Measurements from ENCODE around the gene CLIP3. TPM values are rescaled to one million over a fixed set of nuclear protein-coding genes. Genes with fewer than 3 reads are reported as not detected.

Gene CLIP3
- total RNA-seq, 1 donor from 2014 or later, result 1.3 TPM

- ATAC-seq, result no peak
Measured at GRCh38 chr19:35975608-35976214, 57.0 kb downstream of the CLIP3 start.

- no peak for ATAC-seq
Measured at GRCh38 chr19:35973487-35973886, 59.2 kb downstream of the CLIP3 start.

- no peak for ATAC-seq
Measured at GRCh38 chr19:35966771-35967170, 65.9 kb downstream of the CLIP3 start.

Other genes starting within 250 kb of the CLIP3 start
- gene PRODH2, start 220.0 kb downstream of the CLIP3 start, total RNA-seq, result not detected
- not detected for gene NPHS1, start 180.4 kb downstream of the CLIP3 start, total RNA-seq
- 0.24 TPM for gene KIRREL2, start 176.0 kb downstream of the CLIP3 start, total RNA-seq
- gene APLP1, start 164.3 kb downstream of the CLIP3 start, total RNA-seq, result 0.84 TPM
- gene NFKBID, start 132.3 kb downstream of the CLIP3 start, total RNA-seq, result 4.2 TPM
- 0.96 TPM for gene HCST, start 130.3 kb downstream of the CLIP3 start, total RNA-seq
- gene TYROBP, start 124.6 kb downstream of the CLIP3 start, total RNA-seq, result 4.1 TPM
- 7.7 TPM for gene LRFN3, start 96.5 kb downstream of the CLIP3 start, total RNA-seq
- 10.2 TPM for gene SDHAF1, start 37.7 kb downstream of the CLIP3 start, total RNA-seq
- gene SYNE4, start 24.1 kb downstream of the CLIP3 start, total RNA-seq, result 0.88 TPM
- gene ALKBH6, start 18.7 kb downstream of the CLIP3 start, total RNA-seq, result 12.3 TPM
- 3.0 TPM for gene THAP8, start 21.4 kb upstream of the CLIP3 start, total RNA-seq
- gene WDR62, start 22.0 kb upstream of the CLIP3 start, total RNA-seq, result 2.4 TPM
- not detected for gene OVOL3, start 78.3 kb upstream of the CLIP3 start, total RNA-seq
- gene POLR2I, start 82.0 kb upstream of the CLIP3 start, total RNA-seq, result 72.0 TPM
- gene TBCB, start 82.6 kb upstream of the CLIP3 start, total RNA-seq, result 81.5 TPM
- gene CAPNS1, start 107.2 kb upstream of the CLIP3 start, total RNA-seq, result 953 TPM
- gene COX7A1, start 119.6 kb upstream of the CLIP3 start, total RNA-seq, result 3.5 TPM
- 2.1 TPM for gene ZNF565, start 181.8 kb upstream of the CLIP3 start, total RNA-seq
- gene ZNF146, start 182.2 kb upstream of the CLIP3 start, total RNA-seq, result 35.9 TPM